Stimulated activated CD4-positive, alpha-beta T cell treated with anti-CD3 and anti-CD28 coated beads, Interleukin-15, amount 100 ng/mL, for 48 hours (primary cell): ENCODE measurements around the gene DENND2D.
"Not testable (repeated sequence)": the region's sequence is repeated elsewhere in the genome, so short reads cannot be mapped to it uniquely, and the experiment has no call there.

Experiments used
- DNase-seq, 2 donors: peaks; one replicate each; pipeline ENCODE4 v3.0.0-alpha.2; 2020; ENCODE audit warnings: low read depth in 2 of 2

The DENND2D gene

GRCh38 chr1:111221633-111222291, 21.3 kb upstream of the DENND2D start:
- no peak for DNase-seq

GRCh38 chr1:111221276-111221632, 20.8 kb upstream of the DENND2D start:
- no peak for DNase-seq

- DNase-seq = no peak
These were observed 19.9 kb upstream of the DENND2D start for GRCh38 chr1:111220302-111220890.

GRCh38 chr1:111219557-111220286, 19.3 kb upstream of the DENND2D start:
- DNase-seq = no peak

- no peak for DNase-seq
These were observed 18.5 kb upstream of the DENND2D start for GRCh38 chr1:111218701-111219556.

- DNase-seq = no peak
These were observed 16.9 kb upstream of the DENND2D start for GRCh38 chr1:111217183-111217910.

GRCh38 chr1:111216751-111217150, 16.3 kb upstream of the DENND2D start:
- DNase-seq = no peak

GRCh38 chr1:111215285-111215684, 14.8 kb upstream of the DENND2D start:
- DNase-seq = not testable (repeated sequence)

GRCh38 chr1:111214884-111215283, 14.4 kb upstream of the DENND2D start:
- peak in 1 of 2 donors; percentile 49 for DNase-seq

- no peak for DNase-seq
These were observed 13.8 kb upstream of the DENND2D start for GRCh38 chr1:111214074-111214801.

- DNase-seq = no peak
These were observed 13.0 kb upstream of the DENND2D start for GRCh38 chr1:111213412-111213811.

- DNase-seq = no peak
These were observed 12.3 kb upstream of the DENND2D start for GRCh38 chr1:111212634-111213335.

GRCh38 chr1:111211921-111212320, 11.5 kb upstream of the DENND2D start:
- DNase-seq = no peak

GRCh38 chr1:111209622-111210021, 9.2 kb upstream of the DENND2D start:
- no peak for DNase-seq

GRCh38 chr1:111208921-111209320, 8.5 kb upstream of the DENND2D start:
- no peak for DNase-seq

GRCh38 chr1:111205714-111206050, 5.2 kb upstream of the DENND2D start:
- no peak for DNase-seq

- DNase-seq = no peak
These were observed 4.7 kb upstream of the DENND2D start for GRCh38 chr1:111204983-111205713.

- peak in 1 of 2 donors; percentile 39 for DNase-seq
These were observed 3.9 kb upstream of the DENND2D start for GRCh38 chr1:111204201-111204982.
